Glutamatergic neuron (in vitro differentiated cells): ENCODE results near the gene RNU1-1. TPM values are rescaled to one million over a fixed set of nuclear protein-coding genes. Genes with fewer than 3 reads are reported as not detected.
"Not testable (repeated sequence)": the region's sequence is repeated elsewhere in the genome, so short reads cannot be mapped to it uniquely, and the experiment has no call there.

ENCODE experiments used
- DNase-seq: peaks from one replicate; pipeline ENCODE4 v3.0.0; 2022
- H3K27ac Mint-ChIP-seq: one replicate; pipeline ENCODE4 v1.8.0; 2020; ENCODE audit warnings: mild to moderate bottlenecking, mixed read lengths, inconsistent platforms; ENCODE audit not compliant: unreplicated experiment
- H3K27me3 Mint-ChIP-seq: one replicate; pipeline ENCODE4 v1.8.0; 2020; ENCODE audit warnings: mild to moderate bottlenecking, moderate library complexity, mixed read lengths, inconsistent platforms; ENCODE audit not compliant: unreplicated experiment
- H3K36me3 Mint-ChIP-seq: one replicate; pipeline ENCODE4 v1.8.0; 2020; ENCODE audit warnings: mild to moderate bottlenecking, mixed read lengths, inconsistent platforms; ENCODE audit not compliant: unreplicated experiment
- H3K4me1 Mint-ChIP-seq: one replicate; pipeline ENCODE4 v1.8.0; 2020; ENCODE audit warnings: mild to moderate bottlenecking, low read depth, mixed read lengths, inconsistent platforms; ENCODE audit not compliant: unreplicated experiment
- H3K4me3 Mint-ChIP-seq: one replicate; pipeline ENCODE4 v1.8.0; 2020; ENCODE audit warnings: mild to moderate bottlenecking, mixed read lengths, inconsistent platforms; ENCODE audit not compliant: unreplicated experiment
- H3K9me3 Mint-ChIP-seq: one replicate; pipeline ENCODE4 v1.8.0; 2020; ENCODE audit warnings: mild to moderate bottlenecking, moderate library complexity, mixed read lengths, inconsistent platforms; ENCODE audit not compliant: unreplicated experiment
- total RNA-seq: library from RNA; stranded (reverse); fragmentation: NEBNext Ultra II Directional; extraction: Animal tissue kit (Norgen Biotek cat#: 25700); gene quantifications from one replicate; pipeline ENCODE4 v1.2.1, GENCODE V29; 2021; ENCODE audit not compliant: unreplicated experiment
- TF ChIP-seq, protein P1 (sequence below): fragments of 200-600 bp; sonication (generic); IDR thresholded peaks from one replicate; pipeline ENCODE4 v1.5.0; 2021; ENCODE audit not compliant: partially characterized antibody, unreplicated experiment

The RNU1-1 gene
- total RNA-seq, 1 donor from 2014 or later, result 3,598 TPM

DNA sequence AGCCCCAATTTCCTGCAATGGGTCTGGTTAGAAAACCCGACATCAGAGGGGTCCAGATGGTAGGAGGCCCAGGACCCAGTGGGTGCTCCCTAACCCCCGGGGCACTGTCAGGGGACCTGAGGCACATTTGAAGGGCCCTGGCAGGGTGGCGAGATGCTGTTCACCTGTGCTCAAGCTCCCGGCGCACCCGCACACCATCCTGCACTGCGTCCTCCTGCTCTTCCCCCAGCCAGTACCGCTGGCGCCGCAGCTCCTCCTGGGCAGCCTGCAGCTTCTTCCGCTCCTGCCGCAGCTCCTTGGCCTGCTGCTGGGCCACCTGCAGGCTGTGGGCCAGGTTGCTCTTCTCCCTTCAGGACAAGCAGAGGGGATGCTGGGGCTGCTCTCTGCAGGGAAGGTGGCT lies 36.0 kb downstream of the RNU1-1 start:
- H3K4me3 Mint-ChIP-seq, result no peak overlapping the region

DNA sequence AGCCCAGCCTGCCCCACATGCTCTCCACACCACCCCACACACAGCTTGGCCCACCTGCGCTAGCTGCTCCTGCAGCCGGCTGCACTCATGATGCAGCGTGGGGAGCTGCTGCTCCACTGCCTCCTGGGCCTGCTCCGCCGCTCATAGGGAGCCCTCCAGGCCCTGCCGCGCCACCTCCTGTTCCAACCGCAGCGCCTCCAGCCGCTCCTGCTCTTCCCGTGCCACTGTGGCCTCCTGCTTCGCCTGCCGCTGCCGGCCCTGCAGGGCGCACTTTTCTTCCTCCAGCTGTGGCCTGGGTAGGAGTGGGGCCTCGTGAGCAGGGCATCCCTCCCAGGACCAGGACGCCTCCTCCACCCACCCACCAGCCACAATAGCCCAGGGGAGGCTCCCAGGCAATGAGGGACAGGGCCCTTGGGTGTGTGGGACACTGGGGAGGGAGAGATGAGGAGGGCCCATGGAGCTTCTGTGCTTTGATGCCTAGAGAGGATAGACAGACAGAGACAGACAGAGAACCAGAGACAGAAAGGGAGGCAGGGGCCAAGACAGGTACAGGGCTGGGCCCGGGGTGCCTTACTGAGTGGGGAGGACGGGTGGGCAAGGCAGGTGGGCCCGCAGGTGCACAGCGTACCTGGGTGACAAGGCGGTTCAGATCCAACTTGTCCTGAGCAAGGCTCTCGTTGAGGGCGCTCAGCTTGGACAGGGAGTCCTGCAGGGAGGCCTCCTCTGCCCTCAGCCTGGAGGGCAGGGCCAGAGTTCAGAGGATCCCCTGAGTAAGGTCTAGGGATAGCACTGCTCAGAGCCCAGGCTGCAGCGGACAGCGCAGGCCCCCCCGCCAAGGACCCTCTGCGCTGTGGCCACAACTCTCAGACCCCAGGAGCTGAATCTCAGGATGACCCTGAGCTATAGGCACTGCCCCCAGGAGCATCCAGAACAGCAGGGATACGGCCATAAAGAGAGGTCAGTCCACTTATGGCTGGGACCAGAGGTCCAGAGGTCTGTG lies 38.0 kb downstream of the RNU1-1 start:
- not testable (repeated sequence) for H3K4me1 Mint-ChIP-seq, DNase-seq, H3K4me3 Mint-ChIP-seq, H3K9me3 Mint-ChIP-seq, H3K27me3 Mint-ChIP-seq, H3K36me3 Mint-ChIP-seq, H3K27ac Mint-ChIP-seq

More for the DNA sequence above, 36.0 kb downstream of the RNU1-1 start:
- no peaks in the 10 kb centered on the region for H3K36me3 Mint-ChIP-seq
- no peak overlapping the region for H3K27ac Mint-ChIP-seq
- no peaks in the 10 kb centered on the region for H3K4me1 Mint-ChIP-seq
- no peak for DNase-seq
- TF ChIP-seq, protein P1, sequence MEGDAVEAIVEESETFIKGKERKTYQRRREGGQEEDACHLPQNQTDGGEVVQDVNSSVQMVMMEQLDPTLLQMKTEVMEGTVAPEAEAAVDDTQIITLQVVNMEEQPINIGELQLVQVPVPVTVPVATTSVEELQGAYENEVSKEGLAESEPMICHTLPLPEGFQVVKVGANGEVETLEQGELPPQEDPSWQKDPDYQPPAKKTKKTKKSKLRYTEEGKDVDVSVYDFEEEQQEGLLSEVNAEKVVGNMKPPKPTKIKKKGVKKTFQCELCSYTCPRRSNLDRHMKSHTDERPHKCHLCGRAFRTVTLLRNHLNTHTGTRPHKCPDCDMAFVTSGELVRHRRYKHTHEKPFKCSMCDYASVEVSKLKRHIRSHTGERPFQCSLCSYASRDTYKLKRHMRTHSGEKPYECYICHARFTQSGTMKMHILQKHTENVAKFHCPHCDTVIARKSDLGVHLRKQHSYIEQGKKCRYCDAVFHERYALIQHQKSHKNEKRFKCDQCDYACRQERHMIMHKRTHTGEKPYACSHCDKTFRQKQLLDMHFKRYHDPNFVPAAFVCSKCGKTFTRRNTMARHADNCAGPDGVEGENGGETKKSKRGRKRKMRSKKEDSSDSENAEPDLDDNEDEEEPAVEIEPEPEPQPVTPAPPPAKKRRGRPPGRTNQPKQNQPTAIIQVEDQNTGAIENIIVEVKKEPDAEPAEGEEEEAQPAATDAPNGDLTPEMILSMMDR, result no peak
- peaks cover 1% of the 10 kb centered on the region for H3K9me3 Mint-ChIP-seq
- H3K27me3 Mint-ChIP-seq, result peaks cover 4% of the 10 kb centered on the region

DNA sequence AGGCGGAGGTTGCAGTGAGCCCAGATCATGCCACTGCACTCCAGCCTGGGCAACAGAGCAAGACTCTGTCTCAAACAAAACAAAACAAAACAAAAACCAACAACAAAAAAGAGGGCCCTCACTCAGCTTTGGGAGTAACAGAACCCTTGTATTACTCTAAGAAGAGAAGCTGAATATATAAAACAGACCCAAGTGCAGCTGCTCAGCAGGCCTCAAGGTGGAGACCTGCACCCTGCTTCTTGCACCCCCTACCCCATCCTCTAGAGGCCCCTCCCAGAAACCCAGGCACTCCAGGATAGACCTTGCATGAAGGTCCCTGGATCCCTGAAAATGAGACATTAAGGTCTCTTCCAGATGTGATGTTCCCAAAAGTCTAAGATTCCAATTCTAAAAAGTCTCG lies 39.2 kb downstream of the RNU1-1 start:
- H3K9me3 Mint-ChIP-seq, DNase-seq, H3K27ac Mint-ChIP-seq, H3K36me3 Mint-ChIP-seq, H3K27me3 Mint-ChIP-seq, H3K4me3 Mint-ChIP-seq, H3K4me1 Mint-ChIP-seq: not testable (repeated sequence)

DNA sequence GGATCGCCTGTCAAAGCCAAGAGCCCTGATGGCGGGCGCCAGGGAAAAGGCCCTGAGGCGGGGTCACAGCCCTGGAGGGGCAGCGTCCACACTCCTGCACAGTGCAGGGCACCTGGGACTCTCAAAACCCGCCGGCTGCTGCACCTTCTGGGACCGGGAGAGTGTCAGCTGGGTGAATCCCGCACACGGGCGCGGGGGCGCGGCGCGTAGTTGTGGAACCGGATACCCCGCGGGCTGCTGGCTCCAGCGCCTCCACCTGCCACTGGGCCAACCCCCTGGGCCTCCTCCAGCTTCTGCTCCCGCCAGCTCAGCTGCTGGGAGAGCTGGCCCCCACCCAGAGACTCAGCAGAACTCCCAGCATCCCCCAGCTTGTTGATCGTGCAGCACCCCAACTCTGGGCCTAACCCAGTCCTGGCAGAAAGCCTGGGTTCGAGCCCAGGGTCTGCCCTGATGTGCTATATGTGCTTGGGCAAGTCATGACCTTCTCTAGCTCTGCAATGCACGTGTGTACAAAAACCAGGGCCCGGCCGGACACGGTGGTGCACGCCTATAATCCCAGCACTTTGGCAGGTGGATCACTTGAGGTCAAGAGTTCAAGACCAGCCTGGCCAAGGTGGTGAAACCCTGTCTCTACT lies 39.8 kb downstream of the RNU1-1 start:
- no peak for DNase-seq
- Mint-ChIP-seq H3K9me3 (peaks cover 2% of the 10 kb centered on the region), H3K4me1 (no peaks in the 10 kb centered on the region), H3K27ac (no peak overlapping the region), H3K4me3 (no peak overlapping the region), H3K36me3 (no peaks in the 10 kb centered on the region), H3K27me3 (peaks cover 6% of the 10 kb centered on the region)
- TF ChIP-seq, protein P1, result no peak

DNA sequence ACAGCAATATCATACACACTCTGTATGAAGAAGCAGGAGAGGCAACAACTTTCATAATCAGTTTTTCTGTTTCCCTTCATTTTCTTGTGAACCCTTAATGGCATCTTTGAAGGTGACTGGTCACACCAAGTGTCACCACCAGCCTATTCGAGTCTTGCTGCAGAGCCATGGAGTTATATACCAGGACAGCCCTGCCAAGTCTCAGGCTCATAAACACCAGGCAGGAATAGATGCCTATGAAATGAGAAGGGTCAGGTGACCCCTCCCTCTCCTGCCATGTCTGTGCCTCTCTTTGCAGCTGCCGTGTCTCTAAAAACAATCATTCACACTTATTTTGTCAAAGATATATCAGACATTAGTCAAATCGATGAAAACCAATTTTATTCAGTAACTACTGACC lies 45.5 kb downstream of the RNU1-1 start:
- no peaks in the 10 kb centered on the region for H3K4me1 Mint-ChIP-seq
- no peak overlapping the region for H3K4me3 Mint-ChIP-seq
- no peak for DNase-seq
- peaks cover 3% of the 10 kb centered on the region for H3K9me3 Mint-ChIP-seq
- TF ChIP-seq, protein P1, result no peak
- peaks cover 6% of the 10 kb centered on the region for H3K27me3 Mint-ChIP-seq
- no peak overlapping the region for H3K27ac Mint-ChIP-seq
- H3K36me3 Mint-ChIP-seq, result no peaks in the 10 kb centered on the region
